ENCODE results near the gene TRIM24. TPM values are rescaled to one million over a fixed set of nuclear protein-coding genes. Genes with fewer than 3 reads are reported as not detected.

TRIM24 gene
- total RNA-seq, 2 donors from 2014 or later, result 14.5 to 19.1 TPM

GRCh38 chr7:138436388-138436787 is 23.7 kb upstream of the TRIM24 start:
- H3K27ac ChIP-seq, result no peak overlapping the region
- H3K27me3 ChIP-seq, result no peaks in the 10 kb centered on the region
- H3K9ac ChIP-seq (ENCODE audit: low read depth in 2 of 2, low read length in 2 of 2), result no peak overlapping the region
- no peaks in the 10 kb centered on the region for H3K36me3 ChIP-seq
- H3K9me3 ChIP-seq, result no peaks in the 10 kb centered on the region
- no peaks in the 10 kb centered on the region for H3K4me1 ChIP-seq
- TF ChIP-seq, protein P1, sequence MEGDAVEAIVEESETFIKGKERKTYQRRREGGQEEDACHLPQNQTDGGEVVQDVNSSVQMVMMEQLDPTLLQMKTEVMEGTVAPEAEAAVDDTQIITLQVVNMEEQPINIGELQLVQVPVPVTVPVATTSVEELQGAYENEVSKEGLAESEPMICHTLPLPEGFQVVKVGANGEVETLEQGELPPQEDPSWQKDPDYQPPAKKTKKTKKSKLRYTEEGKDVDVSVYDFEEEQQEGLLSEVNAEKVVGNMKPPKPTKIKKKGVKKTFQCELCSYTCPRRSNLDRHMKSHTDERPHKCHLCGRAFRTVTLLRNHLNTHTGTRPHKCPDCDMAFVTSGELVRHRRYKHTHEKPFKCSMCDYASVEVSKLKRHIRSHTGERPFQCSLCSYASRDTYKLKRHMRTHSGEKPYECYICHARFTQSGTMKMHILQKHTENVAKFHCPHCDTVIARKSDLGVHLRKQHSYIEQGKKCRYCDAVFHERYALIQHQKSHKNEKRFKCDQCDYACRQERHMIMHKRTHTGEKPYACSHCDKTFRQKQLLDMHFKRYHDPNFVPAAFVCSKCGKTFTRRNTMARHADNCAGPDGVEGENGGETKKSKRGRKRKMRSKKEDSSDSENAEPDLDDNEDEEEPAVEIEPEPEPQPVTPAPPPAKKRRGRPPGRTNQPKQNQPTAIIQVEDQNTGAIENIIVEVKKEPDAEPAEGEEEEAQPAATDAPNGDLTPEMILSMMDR (IDR thresholded peaks at IDR 0.05), result no peak
- no peak overlapping the region for H3K4me3 ChIP-seq
- no peak for DNase-seq
- intact Hi-C loops (cut with DNase I), result no loop called here

- TF ChIP-seq, protein P1 (IDR thresholded peaks at IDR 0.05), result no peak
- intact Hi-C loops (cut with DNase I), result no loop called here
- H3K9ac ChIP-seq (ENCODE audit: low read depth in 2 of 2, low read length in 2 of 2), result no peak overlapping the region
- no peak overlapping the region for H3K4me3 ChIP-seq
- no peak for DNase-seq
- H3K27me3 ChIP-seq, result no peaks in the 10 kb centered on the region
- no peaks in the 10 kb centered on the region for H3K4me1 ChIP-seq
- no peaks in the 10 kb centered on the region for H3K9me3 ChIP-seq
- no peak overlapping the region for H3K27ac ChIP-seq
- H3K36me3 ChIP-seq, result no peaks in the 10 kb centered on the region
These were observed 19.6 kb upstream of the TRIM24 start for GRCh38 chr7:138440460-138440859.

DNA sequence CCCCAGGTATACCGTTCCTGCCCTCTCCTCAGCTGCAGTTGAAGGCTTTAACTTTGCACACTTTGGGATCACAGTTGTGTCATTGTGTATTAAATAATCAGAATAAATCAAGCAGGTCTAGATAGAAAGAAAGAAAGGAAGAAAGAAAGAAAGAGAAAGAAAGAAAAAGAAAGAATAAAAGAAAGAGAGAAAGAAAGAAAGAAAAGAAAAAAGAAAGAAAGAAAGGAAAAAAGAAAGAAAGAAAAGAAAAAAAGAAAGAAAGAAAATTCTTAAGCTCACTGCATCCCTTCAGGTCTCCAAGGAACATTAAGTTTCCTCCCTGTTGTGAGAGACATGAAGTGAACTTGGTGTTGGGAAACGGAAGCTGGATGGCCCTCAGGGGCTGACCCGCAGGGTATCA is 17.2 kb upstream of the TRIM24 start:
- Histone ChIP-seq H3K4me3 (no peak overlapping the region), H3K4me1 (no peaks in the 10 kb centered on the region), H3K9me3 (no peaks in the 10 kb centered on the region), H3K27me3 (no peaks in the 10 kb centered on the region), H3K9ac (ENCODE audit: low read depth in 2 of 2, low read length in 2 of 2) (no peak overlapping the region), H3K36me3 (no peaks in the 10 kb centered on the region), H3K27ac (no peak overlapping the region)
- TF ChIP-seq, protein P1 (IDR thresholded peaks at IDR 0.05), result no peak
- intact Hi-C loops (cut with DNase I), result no loop called here
- DNase-seq, result no peak

GRCh38 chr7:138449580-138449979 is 10.5 kb upstream of the TRIM24 start:
- Histone ChIP-seq H3K27me3 (no peaks in the 10 kb centered on the region), H3K27ac (no peak overlapping the region), H3K4me1 (no peaks in the 10 kb centered on the region), H3K9ac (ENCODE audit: low read depth in 2 of 2, low read length in 2 of 2) (no peak overlapping the region), H3K9me3 (no peaks in the 10 kb centered on the region), H3K4me3 (no peak overlapping the region), H3K36me3 (no peaks in the 10 kb centered on the region)
- DNase-seq, result no peak
- TF ChIP-seq, protein P1 (IDR thresholded peaks at IDR 0.05), result no peak
- intact Hi-C loops (cut with DNase I), result no loop called here

- Histone ChIP-seq H3K9me3 (no peaks in the 10 kb centered on the region), H3K4me3 (no peak overlapping the region), H3K4me1 (no peaks in the 10 kb centered on the region), H3K36me3 (no peaks in the 10 kb centered on the region), H3K27me3 (no peaks in the 10 kb centered on the region), H3K27ac (no peak overlapping the region), H3K9ac (ENCODE audit: low read depth in 2 of 2, low read length in 2 of 2) (no peak overlapping the region)
- intact Hi-C loops (cut with DNase I), result loop anchor here (10.0 kb wide), 1 partner anchor 289 kb away; no protein-coding TSS in a partner anchor
- DNase-seq, result no peak
- TF ChIP-seq, protein P1 (IDR thresholded peaks at IDR 0.05), result no peak
These were observed 4.5 kb upstream of the TRIM24 start for GRCh38 chr7:138455609-138456008.

All from colonic mucosa (tissue), 4 donors.